ENCODE data around the gene NTNG1. TPM values are rescaled to one million over a fixed set of nuclear protein-coding genes. Genes with fewer than 3 reads are reported as not detected.

Gene NTNG1
- total RNA-seq, 5 donors from 2014 or later (not counting 1 experiment from before 2014, with no cell fraction given), result 0.13 TPM; not detected in 4

- no peaks in the 10 kb centered on the region for H3K4me1 Mint-ChIP-seq
- H3K4me3 ChIP-seq (ENCODE audit: control insufficient read depth in 1 of 2, extremely low read depth in 1 of 2, low read length in 1 of 2), result no peak overlapping the region
- no peak for ATAC-seq (replicated peaks in 1 of 4)
- no peaks in the 10 kb centered on the region for H3K27me3 Mint-ChIP-seq
- no peak overlapping the region for H3K4me3 Mint-ChIP-seq
- no peak for DNase-seq
- CTCF ChIA-PET, result no interaction called here
- no peaks in the 10 kb centered on the region for H3K36me3 ChIP-seq (ENCODE audit: control insufficient read depth in 2 of 2, extremely low read depth in 1 of 2, insufficient read depth in 1 of 2, low read length in 1 of 2)
- H3K9me3 Mint-ChIP-seq, result no peaks in the 10 kb centered on the region
- WGBS (ENCODE audit: insufficient coverage), result 92% methylated on average over 3 of the region's 3 CpGs
- no peak overlapping the region for H3K27ac Mint-ChIP-seq
- no peaks in the 10 kb centered on the region for H3K27me3 ChIP-seq (replicated peaks in 1 of 2; ENCODE audit: control insufficient read depth in 2 of 2, extremely low read depth in 1 of 2, insufficient read depth in 2 of 2, low read length in 1 of 2)
- no peaks in the 10 kb centered on the region for H3K4me1 ChIP-seq (ENCODE audit: control insufficient read depth in 1 of 2, extremely low read depth in 1 of 2, insufficient read depth in 2 of 2, low read length in 2 of 2)
- H3K9me3 ChIP-seq, result no peaks in the 10 kb centered on the region
- no peaks in the 10 kb centered on the region for H3K36me3 Mint-ChIP-seq
- H3K27ac ChIP-seq (ENCODE audit: low read length), result no peak overlapping the region
- POLR2A ChIA-PET, result interaction anchor here in 1 of 2 donors (0.6 kb wide), 1 partner anchor 100 kb away, joined by 3 read pairs; no protein-coding TSS in a partner anchor
Measured at GRCh38 chr1:107449326-107449725, 308.5 kb downstream of the NTNG1 start.

- Histone ChIP-seq H3K4me3 (ENCODE audit: control insufficient read depth in 1 of 2, extremely low read depth in 1 of 2, low read length in 1 of 2) (no peak overlapping the region), H3K9me3 (no peaks in the 10 kb centered on the region), H3K27ac (ENCODE audit: low read length) (no peak overlapping the region), H3K27me3 (replicated peaks in 1 of 2; ENCODE audit: control insufficient read depth in 2 of 2, extremely low read depth in 1 of 2, insufficient read depth in 2 of 2, low read length in 1 of 2) (no peaks in the 10 kb centered on the region), H3K36me3 (ENCODE audit: control insufficient read depth in 2 of 2, extremely low read depth in 1 of 2, insufficient read depth in 1 of 2, low read length in 1 of 2) (no peaks in the 10 kb centered on the region), H3K4me1 (ENCODE audit: control insufficient read depth in 1 of 2, extremely low read depth in 1 of 2, insufficient read depth in 2 of 2, low read length in 2 of 2) (no peaks in the 10 kb centered on the region)
- Mint-ChIP-seq H3K4me1 (no peaks in the 10 kb centered on the region), H3K4me3 (no peak overlapping the region), H3K27me3 (peaks cover 4% of the 10 kb centered on the region in 2 donors), H3K27ac (no peak overlapping the region), H3K9me3 (no peaks in the 10 kb centered on the region), H3K36me3 (no peaks in the 10 kb centered on the region)
- ATAC-seq (replicated peaks in 1 of 4) (no peak), DNase-seq (no peak)
- CTCF ChIA-PET, result no interaction called here
- no CpG with 5 or more reads among the region's 5 CpGs for WGBS (ENCODE audit: insufficient coverage)
- POLR2A ChIA-PET, result interaction anchor here in 1 of 2 donors (0.7 kb wide), 1 partner anchor 75 kb away, joined by 3 read pairs; no protein-coding TSS in a partner anchor
Measured at GRCh38 chr1:107450899-107451664, 310.2 kb downstream of the NTNG1 start.

DNA sequence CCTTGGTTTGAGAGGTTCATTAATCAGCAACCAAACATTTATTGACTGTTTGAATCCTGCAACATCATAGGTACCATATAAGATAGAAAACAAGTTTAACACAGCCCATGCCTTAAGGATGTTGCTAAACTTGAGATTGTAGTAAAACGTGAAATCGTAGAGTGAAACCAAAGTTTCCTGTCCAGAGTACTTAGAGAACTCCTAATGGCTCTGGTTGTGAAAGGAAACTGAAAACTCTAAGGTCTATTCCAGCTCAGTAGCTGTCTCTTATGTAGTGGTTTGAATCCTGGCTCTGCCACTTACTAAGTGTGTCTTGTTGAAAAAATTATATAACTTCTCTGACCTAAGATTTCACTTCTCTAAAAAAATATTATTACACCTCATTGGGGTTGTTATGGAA is 310.9 kb downstream of the NTNG1 start:
- Mint-ChIP-seq H3K9me3 (no peaks in the 10 kb centered on the region), H3K4me3 (no peak overlapping the region), H3K36me3 (no peaks in the 10 kb centered on the region), H3K27me3 (peaks cover 4% of the 10 kb centered on the region in 2 donors), H3K4me1 (no peaks in the 10 kb centered on the region), H3K27ac (no peak overlapping the region)
- Histone ChIP-seq H3K4me1 (ENCODE audit: control insufficient read depth in 1 of 2, extremely low read depth in 1 of 2, insufficient read depth in 2 of 2, low read length in 2 of 2) (no peaks in the 10 kb centered on the region), H3K27me3 (replicated peaks in 1 of 2; ENCODE audit: control insufficient read depth in 2 of 2, extremely low read depth in 1 of 2, insufficient read depth in 2 of 2, low read length in 1 of 2) (no peaks in the 10 kb centered on the region), H3K27ac (ENCODE audit: low read length) (no peak overlapping the region), H3K4me3 (ENCODE audit: control insufficient read depth in 1 of 2, extremely low read depth in 1 of 2, low read length in 1 of 2) (no peak overlapping the region), H3K9me3 (no peaks in the 10 kb centered on the region), H3K36me3 (ENCODE audit: control insufficient read depth in 2 of 2, extremely low read depth in 1 of 2, insufficient read depth in 1 of 2, low read length in 1 of 2) (no peaks in the 10 kb centered on the region)
- ChIA-PET POLR2A (no interaction called here), CTCF (no interaction called here)
- ATAC-seq (replicated peaks in 1 of 4), result no peak
- WGBS (ENCODE audit: insufficient coverage), result no CpG with 5 or more reads among the region's 2 CpGs
- no peak for DNase-seq

GRCh38 chr1:107454791-107455190 is 314.0 kb downstream of the NTNG1 start:
- no CpG with 5 or more reads among the region's 4 CpGs for WGBS (ENCODE audit: insufficient coverage)
- no peaks in the 10 kb centered on the region for H3K9me3 Mint-ChIP-seq
- H3K4me1 Mint-ChIP-seq, result no peaks in the 10 kb centered on the region
- H3K27ac Mint-ChIP-seq, result no peak overlapping the region
- H3K27me3 Mint-ChIP-seq, result peaks cover 4 to 6% of the 10 kb centered on the region in 2 donors
- H3K36me3 ChIP-seq (ENCODE audit: control insufficient read depth in 2 of 2, extremely low read depth in 1 of 2, insufficient read depth in 1 of 2, low read length in 1 of 2), result no peaks in the 10 kb centered on the region
- no peak overlapping the region for H3K4me3 ChIP-seq (ENCODE audit: control insufficient read depth in 1 of 2, extremely low read depth in 1 of 2, low read length in 1 of 2)
- DNase-seq (no peak), ATAC-seq (replicated peaks in 1 of 4) (no peak)
- ChIA-PET POLR2A (no interaction called here), CTCF (no interaction called here)
- no peaks in the 10 kb centered on the region for H3K9me3 ChIP-seq
- H3K27ac ChIP-seq (ENCODE audit: low read length), result no peak overlapping the region
- H3K4me1 ChIP-seq (ENCODE audit: control insufficient read depth in 1 of 2, extremely low read depth in 1 of 2, insufficient read depth in 2 of 2, low read length in 2 of 2), result no peaks in the 10 kb centered on the region
- no peak overlapping the region for H3K4me3 Mint-ChIP-seq
- no peaks in the 10 kb centered on the region for H3K27me3 ChIP-seq (replicated peaks in 1 of 2; ENCODE audit: control insufficient read depth in 2 of 2, extremely low read depth in 1 of 2, insufficient read depth in 2 of 2, low read length in 1 of 2)
- no peaks in the 10 kb centered on the region for H3K36me3 Mint-ChIP-seq

DNA sequence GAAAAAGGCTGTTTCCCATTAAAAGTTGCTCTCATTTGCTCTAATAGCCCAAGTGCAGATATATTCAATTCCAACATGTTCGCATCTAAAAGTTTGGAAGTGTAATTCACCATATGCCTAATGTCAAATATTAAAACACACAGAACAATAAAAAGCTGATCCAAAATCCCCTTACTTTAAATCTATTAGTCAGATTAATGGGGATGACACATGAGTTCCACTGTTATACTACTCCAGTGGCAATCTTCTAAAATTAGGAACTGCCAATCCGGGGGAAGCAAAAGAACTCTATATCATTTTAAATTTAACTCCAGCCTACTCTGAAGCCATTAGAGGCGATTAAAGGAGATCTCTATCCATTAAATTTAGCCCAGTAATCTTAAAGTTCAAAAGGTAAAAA is 317.1 kb downstream of the NTNG1 start:
- CTCF ChIA-PET, result no interaction called here
- ATAC-seq (replicated peaks in 1 of 4) (no peak), DNase-seq (no peak)
- no peaks in the 10 kb centered on the region for H3K36me3 Mint-ChIP-seq
- Histone ChIP-seq H3K36me3 (ENCODE audit: control insufficient read depth in 2 of 2, extremely low read depth in 1 of 2, insufficient read depth in 1 of 2, low read length in 1 of 2) (no peaks in the 10 kb centered on the region), H3K27ac (ENCODE audit: low read length) (no peak overlapping the region), H3K4me3 (ENCODE audit: control insufficient read depth in 1 of 2, extremely low read depth in 1 of 2, low read length in 1 of 2) (no peak overlapping the region), H3K9me3 (no peaks in the 10 kb centered on the region), H3K27me3 (replicated peaks in 1 of 2; ENCODE audit: control insufficient read depth in 2 of 2, extremely low read depth in 1 of 2, insufficient read depth in 2 of 2, low read length in 1 of 2) (peaks cover 0 to 3% of the 10 kb centered on the region in 2 experiments), H3K4me1 (ENCODE audit: control insufficient read depth in 1 of 2, extremely low read depth in 1 of 2, insufficient read depth in 2 of 2, low read length in 2 of 2) (no peaks in the 10 kb centered on the region)
- POLR2A ChIA-PET, result no interaction called here
- no peak overlapping the region for H3K4me3 Mint-ChIP-seq
- H3K9me3 Mint-ChIP-seq, result no peaks in the 10 kb centered on the region
- H3K4me1 Mint-ChIP-seq, result no peaks in the 10 kb centered on the region
- H3K27ac Mint-ChIP-seq, result no peak overlapping the region
- no CpG with 5 or more reads among the region's 3 CpGs for WGBS (ENCODE audit: insufficient coverage)
- H3K27me3 Mint-ChIP-seq, result peaks cover 10 to 13% of the 10 kb centered on the region in 2 donors

GRCh38 chr1:107459204-107459904 is 318.5 kb downstream of the NTNG1 start:
- Mint-ChIP-seq H3K4me3 (no peak overlapping the region), H3K36me3 (no peaks in the 10 kb centered on the region), H3K9me3 (no peaks in the 10 kb centered on the region), H3K4me1 (no peaks in the 10 kb centered on the region), H3K27me3 (peaks cover 10 to 13% of the 10 kb centered on the region in 2 donors), H3K27ac (no peak overlapping the region)
- ATAC-seq (replicated peaks in 1 of 4), result no peak
- Histone ChIP-seq H3K27ac (ENCODE audit: low read length) (no peak overlapping the region), H3K4me1 (ENCODE audit: control insufficient read depth in 1 of 2, extremely low read depth in 1 of 2, insufficient read depth in 2 of 2, low read length in 2 of 2) (no peaks in the 10 kb centered on the region), H3K4me3 (ENCODE audit: control insufficient read depth in 1 of 2, extremely low read depth in 1 of 2, low read length in 1 of 2) (no peak overlapping the region), H3K36me3 (ENCODE audit: control insufficient read depth in 2 of 2, extremely low read depth in 1 of 2, insufficient read depth in 1 of 2, low read length in 1 of 2) (no peaks in the 10 kb centered on the region), H3K27me3 (replicated peaks in 1 of 2; ENCODE audit: control insufficient read depth in 2 of 2, extremely low read depth in 1 of 2, insufficient read depth in 2 of 2, low read length in 1 of 2) (peaks cover 0 to 3% of the 10 kb centered on the region in 2 experiments), H3K9me3 (no peaks in the 10 kb centered on the region)
- ChIA-PET POLR2A (no interaction called here), CTCF (no interaction called here)
- DNase-seq, result no peak
- WGBS (ENCODE audit: insufficient coverage), result 80% methylated on average over 1 of the region's 4 CpGs
